GM20000 (cell line): ENCODE results near the gene PGM2.

ENCODE experiments used
- DNase-seq: peaks from one replicate; pipeline ENCODE4 v3.0.0; 2012; ENCODE audit warnings: low spot score
- CTCF ChIP-seq: IDR thresholded peaks from 2 replicates; pipeline ENCODE4 v1.5.1; 2012; ENCODE audit warnings: mild to moderate bottlenecking, control low read depth; ENCODE audit errors: extremely low read depth, missing control alignments

The PGM2 gene

DNA sequence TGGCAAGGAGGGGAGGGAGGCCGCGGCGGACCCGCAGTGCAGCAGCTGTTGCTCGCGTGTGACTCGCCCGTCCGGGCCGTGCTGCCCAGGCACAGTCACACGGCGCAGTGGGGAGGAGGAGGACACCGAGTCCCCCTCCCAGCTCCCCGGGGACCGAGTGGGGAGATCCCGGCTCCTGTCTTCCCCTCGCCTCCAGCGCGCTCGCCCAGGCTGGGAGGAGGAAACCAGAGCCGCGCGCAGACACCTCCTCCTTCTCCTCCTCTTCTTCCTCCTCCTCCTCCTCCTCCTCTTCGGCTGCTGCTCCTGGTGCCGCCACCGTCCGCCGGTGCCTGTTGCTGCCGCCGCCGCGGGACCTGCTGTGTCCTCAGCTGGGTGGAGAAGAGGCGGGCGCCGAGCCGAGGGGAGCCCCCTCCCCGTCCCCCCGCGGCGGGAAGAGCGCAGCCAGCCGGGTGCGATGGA, 64.3 kb downstream of the PGM2 start, which contains the start of gene TBC1D1:
TSS of gene TBC1D1 (plus strand) at position 284 of the 459 bp plus-strand sequence. CDS start 11,012 bp downstream, outside the sequence.
- no peak for TF ChIP-seq CTCF

GRCh38 chr4:37891260-37892159, 65.0 kb downstream of the PGM2 start:
- DNase-seq = peak; percentile 80
- TF ChIP-seq CTCF = no peak

More for the DNA sequence above, 64.3 kb downstream of the PGM2 start, which contains the start of gene TBC1D1:
- DNase-seq = peak; percentile 77

DNA sequence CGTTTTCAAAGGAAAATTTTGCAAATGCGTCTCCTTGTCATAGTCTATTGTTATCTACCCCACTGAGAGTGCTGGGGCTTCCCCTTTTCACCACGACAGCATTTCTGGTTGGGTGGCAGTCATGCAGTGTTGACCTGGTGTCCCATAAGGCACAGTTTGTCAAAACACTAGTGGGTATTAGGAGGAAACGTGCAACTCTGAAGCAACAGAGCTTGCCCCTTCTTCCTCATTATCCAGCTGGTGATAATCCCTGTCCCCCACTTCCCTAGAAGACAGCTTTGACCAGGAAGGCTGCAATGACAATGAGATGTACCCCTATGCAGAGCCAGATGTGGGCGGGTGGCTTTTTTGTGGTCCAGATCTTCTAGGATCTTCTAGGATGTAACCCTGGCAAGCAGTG, 66.2 kb downstream of the PGM2 start:
- DNase-seq = peak; percentile 77
- no peak for TF ChIP-seq CTCF

DNA sequence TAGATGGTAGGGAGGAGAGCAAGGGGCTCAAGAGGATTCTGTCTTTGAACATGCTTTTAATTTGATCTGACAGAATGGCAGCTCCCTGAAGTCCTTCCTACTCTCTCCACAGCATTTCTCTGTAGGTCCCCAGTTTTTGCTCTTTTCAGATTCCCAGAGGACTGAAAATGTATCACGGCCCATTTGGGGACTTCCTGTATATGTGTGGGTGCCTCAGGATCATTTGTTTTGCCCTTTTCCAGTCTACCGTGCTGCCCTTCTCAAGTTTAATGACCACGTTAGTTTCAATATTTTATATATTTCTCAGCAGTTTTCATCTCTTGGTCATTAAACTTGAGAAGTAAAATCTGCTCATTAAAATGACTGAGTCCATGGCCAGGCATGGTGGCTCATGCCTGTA, 66.7 kb downstream of the PGM2 start:
- TF ChIP-seq CTCF = no peak
- DNase-seq = no peak

DNA sequence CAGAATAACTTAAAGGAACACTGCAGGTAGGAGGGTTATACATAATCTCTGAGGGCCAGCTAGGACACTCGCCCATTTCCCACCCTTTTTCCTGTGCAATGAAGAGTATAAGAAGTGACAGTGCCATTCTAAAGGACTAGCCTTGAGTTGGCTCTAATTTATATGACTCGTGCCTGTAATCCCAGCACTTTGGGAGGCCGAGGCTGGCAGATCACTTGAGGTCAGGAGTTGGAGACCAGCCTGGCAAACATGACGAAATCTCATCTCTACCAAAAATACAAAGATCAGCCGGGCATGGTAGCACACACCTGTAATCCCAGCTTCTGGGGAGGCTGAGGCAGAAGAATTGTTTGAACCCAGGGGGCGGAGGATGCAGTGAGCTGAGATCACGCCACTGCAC, 68.8 kb downstream of the PGM2 start:
- DNase-seq = no peak
- no peak for TF ChIP-seq CTCF

DNA sequence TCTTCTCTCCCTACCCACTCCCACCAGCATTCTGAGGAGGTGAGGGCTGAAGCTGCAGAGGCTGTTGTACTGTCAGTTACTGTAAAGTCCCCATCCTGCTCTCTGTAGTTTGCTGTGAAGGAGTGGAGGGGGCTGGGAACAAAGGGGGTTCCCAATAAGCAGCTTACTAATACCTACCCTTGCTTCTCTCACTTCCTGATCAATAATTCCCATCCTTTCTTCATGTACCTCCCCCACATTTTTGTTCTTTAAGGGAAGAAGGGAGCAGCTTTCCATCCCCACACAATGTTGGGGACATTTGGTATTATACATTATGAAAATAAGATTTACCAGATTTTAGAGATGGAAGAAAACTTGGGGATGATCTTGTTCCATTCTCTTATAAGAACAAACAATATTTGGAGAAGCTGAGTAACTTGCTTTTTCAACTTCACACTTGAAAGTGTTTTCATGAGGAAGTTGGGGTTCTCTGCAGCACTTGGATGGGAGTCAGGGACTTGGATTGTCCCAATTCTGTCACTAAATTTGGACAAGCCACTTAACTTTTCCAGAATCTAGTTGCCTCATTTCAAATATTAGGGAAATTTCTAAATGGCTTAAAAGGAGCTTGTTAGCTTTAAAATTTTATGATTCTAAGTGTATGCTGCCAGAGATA, 69.8 kb downstream of the PGM2 start:
- no peak for TF ChIP-seq CTCF
- no peak for DNase-seq

GRCh38 chr4:37902212-37902611, 75.7 kb downstream of the PGM2 start:
- no peak for TF ChIP-seq CTCF
- DNase-seq = no peak
